ENCODE data around the gene PLPPR1.

GRCh38 chr9:101050650-101051049 lies 22.1 kb downstream of the PLPPR1 start:
- TF ChIP-seq CTCF (conservative IDR thresholded peaks at IDR 0.05; ENCODE audit: low read depth, low read length), result no peak
- TF ChIP-seq SMC3 (IDR thresholded peaks at IDR 0.05; ENCODE audit: low read depth, low read length), result no peak
- TF ChIP-seq RAD21 (IDR thresholded peaks at IDR 0.05; ENCODE audit: low read length), result no peak
- TF ChIP-seq MAZ (IDR thresholded peaks at IDR 0.05; ENCODE audit: borderline replicate concordance, low read depth, low read length), result no peak
- no peak for TF ChIP-seq CHD1 (IDR thresholded peaks at IDR 0.05; ENCODE audit: low read depth, low read length)
- TF ChIP-seq RFX5 (IDR thresholded peaks at IDR 0.05; ENCODE audit: low read depth, low read length), result no peak
- no peak for TF ChIP-seq POLR2A (IDR thresholded peaks at IDR 0.05; ENCODE audit: low read depth, low read length)
